ENCODE measurements around the gene ALOX12B.

The ALOX12B gene

DNA sequence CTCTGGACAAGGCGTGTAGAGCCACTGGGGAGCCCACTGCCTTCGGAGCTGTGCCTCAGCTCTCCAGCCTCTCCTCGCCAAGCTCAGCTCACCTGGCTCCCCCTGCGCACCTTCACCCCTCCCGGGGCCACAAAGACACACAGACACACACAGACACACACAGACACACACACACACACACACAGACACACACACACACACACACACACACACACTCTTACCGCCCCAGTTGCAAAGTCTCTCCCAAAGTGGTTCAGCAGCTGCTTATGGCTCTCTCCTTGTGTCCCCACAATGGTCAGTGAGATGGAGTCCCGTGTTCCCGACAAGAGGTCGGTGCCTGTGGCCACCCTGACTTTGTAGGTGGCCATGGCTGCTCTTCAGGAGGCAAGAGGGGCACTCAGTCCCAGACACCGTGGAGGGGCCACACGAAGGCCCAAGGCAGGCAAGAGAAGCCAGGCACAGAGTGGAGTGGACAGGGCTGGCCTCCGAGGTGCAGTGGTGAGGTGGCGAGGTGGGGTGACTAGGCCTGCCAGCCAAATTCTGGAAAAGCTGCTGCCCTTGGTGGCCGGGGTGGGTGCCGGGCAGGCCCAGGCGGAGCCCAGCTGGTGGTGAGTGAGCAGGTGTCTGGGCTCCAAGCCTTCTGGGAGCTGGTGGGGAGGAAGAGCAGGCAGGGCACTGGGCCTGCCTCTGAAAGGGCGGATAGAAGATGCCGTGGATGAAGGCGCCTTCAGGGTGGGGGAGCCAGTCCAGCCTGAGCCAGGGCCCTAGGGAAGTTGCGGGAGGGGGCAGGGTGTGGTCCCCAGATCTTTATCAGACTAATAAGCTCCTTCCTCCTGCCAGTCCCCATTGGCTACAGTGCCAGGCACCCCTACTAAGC, at the start of gene ALOX12B:
Gene ALOX12B, minus strand, starts transcription at position 642 of the 877 bp plus-strand sequence. Its CDS starts 274 bp downstream, at position 368.
- DNase-seq (ENCODE audit: low read depth), result no peak

- DNase-seq (ENCODE audit: low read depth), result no peak
These were observed 46.4 kb upstream of the ALOX12B start for GRCh38 chr17:8133941-8134340.

- DNase-seq (ENCODE audit: low read depth), result no peak
These were observed 45.9 kb upstream of the ALOX12B start for GRCh38 chr17:8133399-8133798.

GRCh38 chr17:8131844-8132441, 44.4 kb upstream of the ALOX12B start:
- DNase-seq (ENCODE audit: low read depth), result no peak

GRCh38 chr17:8128125-8128784, 40.7 kb upstream of the ALOX12B start:
- DNase-seq (ENCODE audit: low read depth), result no peak

DNA sequence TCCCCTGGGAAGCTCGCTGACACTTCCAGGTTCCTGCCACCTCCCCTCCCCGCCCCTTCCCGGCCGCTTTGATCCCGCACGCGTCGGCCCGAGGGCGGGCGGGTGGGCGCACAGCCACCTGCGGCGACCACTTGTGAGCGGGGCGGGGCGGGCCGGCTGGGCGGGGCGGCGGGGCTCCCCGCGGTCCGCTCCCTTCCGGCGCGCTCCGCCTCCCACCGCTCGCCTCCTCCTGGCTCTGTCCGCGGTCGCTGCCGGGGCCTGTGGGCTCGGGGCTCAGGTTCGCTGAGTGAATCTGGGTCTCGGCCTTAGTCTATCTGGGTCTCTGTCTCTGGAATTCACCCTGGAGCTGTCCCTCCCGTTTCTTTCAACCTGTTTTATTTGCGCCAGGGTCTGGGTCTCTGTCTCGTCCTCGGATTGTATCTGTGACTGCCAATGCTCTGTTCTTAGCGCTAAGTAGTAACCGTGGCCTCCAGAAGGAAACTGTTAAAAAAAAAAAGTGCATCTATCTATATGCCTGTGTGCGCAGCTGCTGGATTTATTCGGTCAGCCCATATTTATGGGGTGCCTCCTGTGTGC, 39.1 kb upstream of the ALOX12B start:
- DNase-seq (ENCODE audit: low read depth), result no peak

DNA sequence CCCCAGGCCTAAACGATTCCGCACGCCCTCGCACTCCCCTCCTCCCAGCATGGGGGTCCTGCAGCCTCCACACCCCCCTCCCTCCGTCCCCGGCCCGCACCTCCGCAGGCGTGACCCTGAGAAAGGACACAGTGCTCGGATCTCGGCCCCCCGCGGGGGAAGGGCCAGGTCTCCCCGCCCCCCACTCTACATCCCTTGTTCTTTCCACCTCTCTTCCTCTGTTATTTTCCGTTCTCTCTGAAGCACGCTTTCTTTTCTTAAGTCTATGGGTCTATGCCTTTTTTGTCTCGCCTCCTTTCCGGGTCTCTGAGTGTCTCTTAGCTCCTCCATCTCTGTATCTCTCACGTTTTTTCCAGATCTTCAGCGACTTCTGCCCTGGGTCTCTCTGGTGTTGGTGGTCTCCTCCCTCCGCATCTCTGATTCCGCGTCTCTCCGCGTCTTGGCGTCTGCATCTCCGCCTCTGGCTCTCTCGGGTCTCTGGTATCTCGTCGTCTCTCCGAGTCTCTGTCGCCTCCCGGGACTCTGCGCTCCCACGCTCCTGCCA, 38.5 kb upstream of the ALOX12B start:
- no peak for DNase-seq (ENCODE audit: low read depth)

GRCh38 chr17:8125154-8125946, 37.8 kb upstream of the ALOX12B start:
- DNase-seq (ENCODE audit: low read depth), result no peak

DNA sequence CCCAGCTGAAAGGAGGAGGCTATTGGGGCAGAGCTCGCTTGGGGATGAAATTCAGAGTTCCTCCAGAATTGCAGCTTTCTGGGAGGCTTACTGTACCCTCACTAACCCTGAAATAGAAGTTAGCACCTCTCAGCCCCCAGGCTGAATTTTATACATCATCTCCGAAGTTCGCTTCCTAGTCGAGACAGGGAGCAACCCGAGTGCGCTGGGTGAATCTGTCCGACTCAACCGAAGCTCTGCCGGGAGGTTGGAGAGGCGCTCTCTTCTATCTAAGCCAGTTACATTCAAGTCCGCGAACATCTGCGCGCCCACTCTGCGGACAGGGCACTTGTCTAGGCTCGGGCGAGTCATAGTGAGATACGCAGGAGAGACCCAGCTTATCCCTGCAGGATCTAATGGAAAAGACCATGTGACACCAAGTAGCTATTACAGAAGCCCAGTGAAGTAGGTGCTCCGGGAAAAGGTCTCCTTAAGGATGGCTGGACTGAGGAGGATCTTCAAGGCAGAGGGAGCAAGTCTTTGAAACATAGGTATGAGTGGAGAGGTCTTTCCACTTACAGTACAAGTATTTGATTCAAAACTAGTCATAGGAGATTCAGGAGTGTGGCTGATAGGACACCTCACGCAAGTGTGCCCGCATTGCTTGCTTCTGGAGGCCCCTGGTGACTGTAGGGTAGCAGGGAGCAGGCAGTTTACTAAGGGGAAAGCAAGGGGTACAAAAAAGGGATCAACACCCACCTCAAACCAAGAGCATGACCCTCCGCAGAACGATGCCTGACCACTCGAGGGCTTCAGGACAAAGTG, 37.0 kb upstream of the ALOX12B start:
- DNase-seq (ENCODE audit: low read depth), result no peak

DNA sequence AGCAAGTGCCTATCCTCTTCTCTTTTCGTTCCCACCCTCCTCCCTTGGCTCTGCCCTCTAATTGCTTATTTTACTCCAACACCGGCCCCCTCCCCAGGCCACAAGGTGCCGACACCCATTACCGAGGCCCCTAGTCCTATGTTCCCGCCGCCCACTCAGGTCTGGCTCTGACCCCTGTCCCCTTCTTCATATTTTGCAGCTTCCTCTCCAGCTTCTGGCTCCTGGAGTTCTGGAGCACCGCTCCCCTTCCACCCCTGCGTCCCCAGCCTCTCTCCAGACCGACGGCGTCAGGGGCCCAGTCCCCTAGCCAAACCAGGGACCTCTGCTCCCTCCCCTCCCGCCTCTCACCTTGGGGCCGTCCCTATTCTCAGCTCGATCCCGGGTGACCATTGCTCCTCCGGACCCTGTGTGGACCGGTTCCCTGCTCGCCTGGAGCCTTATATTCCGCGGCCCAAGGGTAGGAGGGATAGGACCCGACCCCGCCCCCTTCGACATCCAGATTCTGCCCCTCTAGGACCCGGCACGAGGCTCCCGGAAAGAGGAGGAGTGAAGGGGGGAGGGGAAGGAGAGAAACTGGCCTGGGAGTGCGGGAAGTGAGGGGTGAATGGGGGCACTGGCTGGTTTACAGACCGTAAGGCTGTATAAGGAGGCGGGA, 36.3 kb upstream of the ALOX12B start, which contains the start of gene HES7:
Gene HES7, minus strand, starts transcription at position 412 of the 655 bp plus-strand sequence. Its CDS starts 22 bp downstream, at position 390.
- DNase-seq (ENCODE audit: low read depth), result no peak

GRCh38 chr17:8122924-8123694, 35.6 kb upstream of the ALOX12B start:
- DNase-seq (ENCODE audit: low read depth), result no peak

- no peak for DNase-seq (ENCODE audit: low read depth)
These were observed 35.0 kb upstream of the ALOX12B start for GRCh38 chr17:8122422-8122923.

GRCh38 chr17:8121681-8122421, 34.3 kb upstream of the ALOX12B start:
- DNase-seq (ENCODE audit: low read depth), result no peak

DNA sequence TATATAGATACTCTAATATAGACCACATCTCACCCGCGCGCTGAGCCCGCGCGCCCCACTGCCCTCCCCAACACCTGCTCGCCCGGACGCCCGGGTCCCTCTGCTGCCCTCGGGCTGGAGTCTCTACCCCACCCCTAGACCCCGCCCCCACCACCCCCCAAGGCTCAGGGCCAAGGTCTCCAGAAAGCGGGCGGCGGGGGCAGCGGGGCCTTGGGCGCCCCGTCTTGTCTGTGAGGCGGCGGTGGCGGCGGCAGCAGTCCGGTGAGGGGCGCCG, 33.8 kb upstream of the ALOX12B start:
- no peak for DNase-seq (ENCODE audit: low read depth)

DNA sequence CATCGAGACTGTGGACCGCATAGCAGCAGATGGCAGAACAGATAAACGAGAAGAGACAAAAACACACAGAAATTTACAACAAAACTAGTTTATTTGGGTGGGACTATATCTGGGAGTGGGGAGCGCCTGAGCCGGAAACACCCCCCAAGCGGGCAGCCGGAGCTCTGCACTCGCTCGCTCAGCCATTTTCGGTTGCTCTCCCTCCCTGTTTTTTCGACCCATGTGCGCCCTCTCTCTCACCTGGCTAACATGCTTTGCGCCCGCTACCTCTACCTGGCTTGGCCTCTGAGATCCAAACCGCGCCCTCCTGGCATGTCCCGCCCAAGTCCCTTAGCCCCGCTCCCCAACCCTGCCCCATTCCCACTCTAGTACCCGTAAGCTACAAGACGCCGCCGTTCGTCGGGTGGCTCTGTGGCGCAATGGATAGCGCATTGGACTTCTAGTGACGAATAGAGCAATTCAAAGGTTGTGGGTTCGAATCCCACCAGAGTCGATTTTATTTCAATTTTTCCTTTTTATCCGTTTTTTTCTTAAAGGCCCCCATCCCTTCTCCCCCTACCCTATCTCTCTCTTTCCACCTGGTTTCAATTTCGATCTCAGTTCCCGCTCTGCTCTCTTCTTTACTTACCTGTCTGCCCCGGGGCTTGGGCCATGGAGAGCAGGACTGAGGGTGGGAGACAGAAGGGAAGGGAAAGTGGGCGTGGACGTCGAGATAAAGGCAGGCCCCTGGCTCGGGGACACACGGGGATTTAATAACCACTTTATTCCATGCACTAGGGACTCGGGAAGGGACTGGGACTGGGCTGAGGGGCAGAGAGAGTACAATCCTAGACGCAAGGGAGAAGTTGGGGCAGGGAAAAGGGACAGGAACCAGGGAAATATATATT, 33.2 kb upstream of the ALOX12B start:
- DNase-seq (ENCODE audit: low read depth), result no peak

GRCh38 chr17:8119581-8120519, 32.3 kb upstream of the ALOX12B start:
- DNase-seq (ENCODE audit: low read depth), result peak; percentile 95

Measured in HS-5 (cell line).